ENCODE results near the gene MBD4. TPM values are rescaled to one million over a fixed set of nuclear protein-coding genes. Genes with fewer than 3 reads are reported as not detected.

The MBD4 gene
- total and polyA plus RNA-seq, 2 of the 4 experiments (the other 2 are of a cell fraction): 13.8 to 15.0 TPM

- TF ChIP-seq MAZ (IDR thresholded peaks at IDR 0.05; ENCODE audit: borderline replicate concordance, low read depth, low read length) (no peak), CHD1 (IDR thresholded peaks at IDR 0.05; ENCODE audit: low read depth, low read length) (no peak; the same call in 1 of the 2 replicates)
Observed at GRCh38 chr3:129461022-129461421, 21.3 kb upstream of the MBD4 start (continued).

GRCh38 chr3:129460572-129460971 lies 20.8 kb upstream of the MBD4 start:
- Histone ChIP-seq H3K56ac (ENCODE audit: extremely low read depth, insufficient read depth, low read length) (no peak overlapping the region), H2BK120ac (ENCODE audit: low read depth, low read length) (no peak overlapping the region), H4K5ac (ENCODE audit: low read depth, low read length) (no peak overlapping the region), H3K9ac (ENCODE audit: low read depth, low read length) (no peak overlapping the region), H3K4me1 (ENCODE audit: control insufficient read depth, insufficient read depth, low read length) (peaks cover 11% of the 10 kb centered on the region), H3K36me3 (ENCODE audit: control insufficient read depth, insufficient read depth, low read length) (peaks cover 6% of the 10 kb centered on the region), H2BK5ac (ENCODE audit: low read depth, low read length, poor library complexity, severe bottlenecking) (peak overlapping the region; percentile 11), H4K91ac (ENCODE audit: insufficient read depth, low read depth, low read length) (no peak overlapping the region), H4K20me1 (ENCODE audit: insufficient read depth, low read length) (0 out of 2 replicates have a peak, but pooled peaks cover 5% of the 10 kb centered on the region), H3K9me3 (ENCODE audit: control insufficient read depth, insufficient read depth, low read length) (no peaks in the 10 kb centered on the region), H4K8ac (ENCODE audit: low read depth in 2 of 2, low read length in 2 of 2) (no peak overlapping the region), H2BK15ac (ENCODE audit: low read depth, low read length) (no peak overlapping the region), H2AFZ (replicated peaks; ENCODE audit: low read length, poor library complexity) (no peak overlapping the region), H2BK20ac (ENCODE audit: low read depth, low read length) (no peak overlapping the region), H2AK9ac (replicated peaks; ENCODE audit: low read depth, low read length, poor library complexity) (no peak overlapping the region), H3K27me3 (ENCODE audit: control insufficient read depth, insufficient read depth, low read length) (no peaks in the 10 kb centered on the region), H3K23ac (ENCODE audit: low read depth, low read length) (no peak overlapping the region), H3K4me3 (ENCODE audit: insufficient read depth, low read depth, low read length) (no peak overlapping the region), H3K4ac (ENCODE audit: low read depth, low read length) (peak overlapping the region; percentile 38), H3K27ac (ENCODE audit: insufficient read depth, low read length) (no peak overlapping the region), H3K79me1 (ENCODE audit: low read depth in 1 of 2, low read length in 2 of 2) (peaks cover 5 to 17% of the 10 kb centered on the region in 2 experiments; a peak in 2 of 4 replicates), H3K18ac (ENCODE audit: low read depth, low read length) (0 out of 2 replicates have a peak overlapping the region, but pooled peaks have one; percentile 48), H2AK5ac (ENCODE audit: low read depth, low read length) (peak overlapping the region; percentile 14; the same call in 1 of the 2 replicates), H3K4me2 (ENCODE audit: low read depth, low read length) (peak overlapping the region; percentile 40; the same call in 1 of the 2 replicates), H3K14ac (replicated peaks; ENCODE audit: low read depth, low read length) (peak overlapping the region; percentile 50), H3K9me1 (ENCODE audit: insufficient read depth, low read length) (peaks cover 24% of the 10 kb centered on the region)
- no peak for ATAC-seq (ENCODE audit: low read depth)
- DNase-seq: no peak
- in situ Hi-C loops (cut with MboI; ENCODE audit: low sequenced_read_pairs): no loop called here
- POLR2A ChIA-PET (ENCODE audit: unreplicated experiment): no interaction called here
- dilution Hi-C loops (cut with HindIII; ENCODE audit: low sequenced_read_pairs, unreplicated experiment): no loop called here
- no TSS peak for BruUV-seq (replicated peaks)
- no CpG with 5 or more reads among the region's 2 CpGs for WGBS, 2 experiments (ENCODE audit: extremely low coverage in 2 of 2, insufficient read length in 1 of 2)
- CTCF ChIA-PET: no interaction called here
- intact Hi-C loops (cut with micrococcal nuclease): no loop called here
- TF ChIP-seq MAZ (IDR thresholded peaks at IDR 0.05; ENCODE audit: borderline replicate concordance, low read depth, low read length) (no peak), RAD21 (IDR thresholded peaks at IDR 0.05; ENCODE audit: low read length) (no peak)

Data from IMR-90 (cell line).